Trophoblast cell (in vitro differentiated cells and primary cell): Measurements from ENCODE around the gene NAB1.
A peak's percentile ranks its signal among the peaks of the same experiment; 100 is the strongest.

Experiments used
- DNase-seq, 2 donors: peaks; one replicate each; pipeline ENCODE4 v3.0.0-alpha.2; 2016
- H2AFZ ChIP-seq: 2 replicates; pipeline ENCODE4 v1.6.1; 2013; ENCODE audit warnings: low read length, moderate library complexity, mild to moderate bottlenecking; ENCODE audit not compliant: insufficient read depth, poor library complexity
- H2AK5ac ChIP-seq: 2 replicates; pipeline ENCODE4 v1.6.1; 2013; ENCODE audit warnings: mild to moderate bottlenecking, low read length
- H2BK120ac ChIP-seq: 2 replicates; pipeline ENCODE4 v1.6.1; 2013; ENCODE audit warnings: low read length, mild to moderate bottlenecking, moderate library complexity; ENCODE audit not compliant: insufficient read depth, poor library complexity
- H2BK12ac ChIP-seq: 2 replicates; pipeline ENCODE4 v1.6.1; 2013; ENCODE audit warnings: mild to moderate bottlenecking, low read length, moderate library complexity
- H2BK5ac ChIP-seq: 2 replicates; pipeline ENCODE4 v1.6.1; 2013; ENCODE audit warnings: low read length, low read depth, moderate library complexity, mild to moderate bottlenecking; ENCODE audit not compliant: poor library complexity
- H3K14ac ChIP-seq: 2 replicates; pipeline ENCODE4 v1.6.1; 2013; ENCODE audit warnings: mild to moderate bottlenecking, low read length
- H3K18ac ChIP-seq: 2 replicates; pipeline ENCODE4 v1.6.1; 2013; ENCODE audit warnings: mild to moderate bottlenecking, low read length
- H3K23ac ChIP-seq: 2 replicates; pipeline ENCODE4 v1.6.1; 2013; ENCODE audit warnings: low read length
- H3K27ac ChIP-seq: 2 replicates; pipeline ENCODE4 v1.5.1; 2013; ENCODE audit warnings: low read depth, mild to moderate bottlenecking, inconsistent platforms, low read length, moderate library complexity
- H3K27me3 ChIP-seq: 2 replicates; pipeline ENCODE4 v1.6.1; 2013; ENCODE audit warnings: inconsistent platforms, mild to moderate bottlenecking, low read length, moderate library complexity; ENCODE audit not compliant: insufficient read depth
- H3K36me3 ChIP-seq, 2 experiments: 1 replicate in 1 of 2; 2 replicates in 1 of 2; pipeline ENCODE4 v1.6.1; 2013; ENCODE audit warnings: low read length in 2 of 2, mild to moderate bottlenecking in 2 of 2, moderate library complexity in 1 of 2; ENCODE audit not compliant: insufficient read depth in 2 of 2, control insufficient read depth in 1 of 2
- H3K4ac ChIP-seq: 2 replicates; pipeline ENCODE4 v1.6.1; 2013; ENCODE audit warnings: low read depth, mild to moderate bottlenecking, low read length, moderate library complexity
- H3K4me1 ChIP-seq, 2 experiments: 1 replicate in 1 of 2; 2 replicates in 1 of 2; pipeline ENCODE4 v1.6.1; 2013; ENCODE audit warnings: low read length in 2 of 2, mild to moderate bottlenecking in 2 of 2, moderate library complexity in 1 of 2; ENCODE audit not compliant: insufficient read depth in 2 of 2, control insufficient read depth in 1 of 2
- H3K4me2 ChIP-seq: 2 replicates; pipeline ENCODE4 v1.6.1; 2013; ENCODE audit warnings: inconsistent platforms, mild to moderate bottlenecking, low read length, moderate library complexity
- H3K4me3 ChIP-seq: 2 replicates; pipeline ENCODE4 v1.5.1; 2013; ENCODE audit warnings: mild to moderate bottlenecking, low read depth, low read length, inconsistent platforms
- H3K79me1 ChIP-seq: one replicate; pipeline ENCODE4 v1.6.1; 2013; ENCODE audit warnings: low read length
- H3K79me2 ChIP-seq: 2 replicates; pipeline ENCODE4 v1.6.1; 2013; ENCODE audit warnings: low read length, mild to moderate bottlenecking; ENCODE audit not compliant: control insufficient read depth, insufficient read depth, poor library complexity
- H3K9ac ChIP-seq: 2 replicates; pipeline ENCODE4 v1.6.1; 2013; ENCODE audit warnings: mild to moderate bottlenecking, low read length
- H3K9me3 ChIP-seq: 2 replicates; pipeline ENCODE4 v1.6.1; 2013; ENCODE audit warnings: low read depth, mild to moderate bottlenecking, control low read depth, inconsistent platforms, low read length; ENCODE audit not compliant: insufficient read depth
- H4K12ac ChIP-seq: 2 replicates; pipeline ENCODE4 v1.6.1; 2013; ENCODE audit warnings: low read depth, mild to moderate bottlenecking, low read length, moderate library complexity
- H4K8ac ChIP-seq: 2 replicates; pipeline ENCODE4 v1.6.1; 2013; ENCODE audit warnings: low read depth, mild to moderate bottlenecking, low read length, moderate library complexity
- H4K91ac ChIP-seq: one replicate; pipeline ENCODE4 v1.6.1; 2013; ENCODE audit warnings: low read depth, mild to moderate bottlenecking, low read length, moderate library complexity
- WGBS: extraction: QIAGEN DNeasy Blood & Tissue Kit; methylation state at CpG from one replicate; pipeline ENCODE4 v1.1.7; 2013; ENCODE audit warnings: missing lambda C conversion rate; ENCODE audit not compliant: insufficient read length, insufficient coverage; ENCODE audit errors: extremely low coverage; 5-methylcytosine and 5-hydroxymethylcytosine counted together

NAB1 gene

GRCh38 chr2:190659553-190659952 is 10.7 kb downstream of the NAB1 start:
- no peak overlapping the region for H4K12ac ChIP-seq
- no peak overlapping the region for H3K23ac ChIP-seq
- H3K27ac ChIP-seq, result no peak overlapping the region
- no peaks in the 10 kb centered on the region for H3K9me3 ChIP-seq
- no peak overlapping the region for H3K4me2 ChIP-seq
- peaks cover 2% of the 10 kb centered on the region for H3K79me2 ChIP-seq
- no peak overlapping the region for H3K4me3 ChIP-seq
- H3K36me3 ChIP-seq, result peaks cover 3 to 9% of the 10 kb centered on the region in 2 experiments
- no peak overlapping the region for H3K9ac ChIP-seq
- H2AK5ac ChIP-seq, result no peak overlapping the region
- H3K4me1 ChIP-seq, result peaks cover 0 to 2% of the 10 kb centered on the region in 2 experiments
- no peaks in the 10 kb centered on the region for H3K27me3 ChIP-seq
- no peak overlapping the region for H4K8ac ChIP-seq
- DNase-seq, result no peak
- H4K91ac ChIP-seq, result no peak overlapping the region
- no peak overlapping the region for H2BK5ac ChIP-seq
- no peak overlapping the region for H2BK120ac ChIP-seq
- H2AFZ ChIP-seq, result no peak overlapping the region
- whole genome bisulfite sequencing, result no CpG with 5 or more reads among the region's 8 CpGs
- no peak overlapping the region for H3K14ac ChIP-seq
- peak overlapping the region; percentile 21 for H3K4ac ChIP-seq
- H3K79me1 ChIP-seq, result no peaks in the 10 kb centered on the region
- H2BK12ac ChIP-seq, result no peak overlapping the region
- no peak overlapping the region for H3K18ac ChIP-seq

- H3K23ac ChIP-seq, result no peak overlapping the region
- WGBS, result no CpG with 5 or more reads among the region's 3 CpGs
- no peak overlapping the region for H3K18ac ChIP-seq
- no peaks in the 10 kb centered on the region for H3K4me1 ChIP-seq
- H3K79me2 ChIP-seq, result no peaks in the 10 kb centered on the region
- no peak overlapping the region for H3K4me3 ChIP-seq
- no peak overlapping the region for H3K4me2 ChIP-seq
- no peak overlapping the region for H2BK120ac ChIP-seq
- DNase-seq, result no peak
- H3K36me3 ChIP-seq, result peaks cover 3 to 9% of the 10 kb centered on the region in 2 experiments
- no peak overlapping the region for H3K9ac ChIP-seq
- no peak overlapping the region for H3K14ac ChIP-seq
- no peak overlapping the region for H2BK5ac ChIP-seq
- no peak overlapping the region for H3K4ac ChIP-seq
- no peak overlapping the region for H2BK12ac ChIP-seq
- H3K27ac ChIP-seq, result no peak overlapping the region
- H3K9me3 ChIP-seq, result no peaks in the 10 kb centered on the region
- H3K27me3 ChIP-seq, result no peaks in the 10 kb centered on the region
- H4K91ac ChIP-seq, result no peak overlapping the region
- no peak overlapping the region for H4K12ac ChIP-seq
- H2AFZ ChIP-seq, result no peak overlapping the region
- H2AK5ac ChIP-seq, result no peak overlapping the region
- H4K8ac ChIP-seq, result no peak overlapping the region
- no peaks in the 10 kb centered on the region for H3K79me1 ChIP-seq
These were observed 13.9 kb downstream of the NAB1 start for GRCh38 chr2:190662754-190663153.

DNA sequence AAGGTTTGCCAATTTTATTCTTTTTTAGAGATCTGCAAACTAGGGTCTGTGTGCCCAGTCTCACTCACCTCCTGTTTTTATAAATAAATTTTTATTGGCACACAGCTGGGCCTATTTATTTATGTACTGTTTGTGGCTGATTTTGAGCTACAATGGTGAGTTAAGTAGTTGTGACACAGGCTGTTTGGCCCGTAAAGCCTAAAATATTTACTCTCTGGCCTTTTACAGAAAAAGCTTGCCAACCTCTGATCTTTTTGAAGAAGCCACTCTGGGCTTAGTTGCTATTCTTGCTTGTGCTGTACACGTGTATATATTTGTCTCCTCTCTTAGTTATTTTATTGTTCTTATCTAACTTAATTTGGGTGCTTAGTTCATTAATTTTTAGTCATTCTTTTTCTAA is 14.5 kb downstream of the NAB1 start:
- no peak for DNase-seq
- Histone ChIP-seq H3K9me3 (no peaks in the 10 kb centered on the region), H4K12ac (no peak overlapping the region), H3K36me3 (peaks cover 3 to 9% of the 10 kb centered on the region in 2 experiments), H3K27ac (no peak overlapping the region), H3K14ac (no peak overlapping the region), H2AK5ac (no peak overlapping the region), H4K8ac (no peak overlapping the region), H3K4ac (no peak overlapping the region), H2BK5ac (no peak overlapping the region), H3K4me2 (no peak overlapping the region), H3K9ac (no peak overlapping the region), H2BK12ac (no peak overlapping the region), H3K79me2 (no peaks in the 10 kb centered on the region), H2AFZ (no peak overlapping the region), H2BK120ac (no peak overlapping the region), H3K4me1 (no peaks in the 10 kb centered on the region), H3K27me3 (no peaks in the 10 kb centered on the region), H3K79me1 (no peaks in the 10 kb centered on the region), H3K18ac (no peak overlapping the region), H3K23ac (no peak overlapping the region), H4K91ac (no peak overlapping the region), H3K4me3 (no peak overlapping the region)
- WGBS, result no CpG with 5 or more reads among the region's 2 CpGs

DNA sequence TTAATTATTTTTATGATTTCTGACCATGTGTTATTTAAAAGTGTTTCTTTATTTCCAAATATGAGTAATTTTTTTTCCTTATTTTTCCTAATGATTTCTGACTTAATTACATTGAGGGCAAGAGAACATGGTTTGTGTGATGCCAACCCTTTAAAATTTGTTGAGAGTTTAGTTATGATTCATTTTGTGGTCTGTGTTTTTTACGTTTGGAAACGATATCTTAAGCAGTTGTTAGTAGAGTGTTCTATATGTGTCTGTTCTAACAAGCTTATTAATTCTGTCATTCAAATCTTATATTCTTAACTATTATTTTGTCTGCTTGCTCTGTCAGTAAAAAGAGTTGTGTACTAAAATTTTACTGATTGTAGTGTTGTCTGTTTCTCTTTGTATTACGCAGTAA is 15.0 kb downstream of the NAB1 start:
- H3K4ac ChIP-seq, result no peak overlapping the region
- no peak overlapping the region for H3K23ac ChIP-seq
- no peak overlapping the region for H3K9ac ChIP-seq
- no peak overlapping the region for H2AK5ac ChIP-seq
- no peak overlapping the region for H4K91ac ChIP-seq
- no peak overlapping the region for H3K14ac ChIP-seq
- no peaks in the 10 kb centered on the region for H3K27me3 ChIP-seq
- no peak overlapping the region for H2BK5ac ChIP-seq
- H4K8ac ChIP-seq, result no peak overlapping the region
- H3K79me1 ChIP-seq, result no peaks in the 10 kb centered on the region
- H3K4me1 ChIP-seq, result no peaks in the 10 kb centered on the region
- peaks cover 3 to 9% of the 10 kb centered on the region in 2 experiments for H3K36me3 ChIP-seq
- H3K27ac ChIP-seq, result no peak overlapping the region
- no peak overlapping the region for H3K4me3 ChIP-seq
- no peak overlapping the region for H2BK120ac ChIP-seq
- H3K9me3 ChIP-seq, result no peaks in the 10 kb centered on the region
- DNase-seq, result no peak
- H2AFZ ChIP-seq, result no peak overlapping the region
- H4K12ac ChIP-seq, result no peak overlapping the region
- H3K18ac ChIP-seq, result no peak overlapping the region
- H2BK12ac ChIP-seq, result no peak overlapping the region
- no peaks in the 10 kb centered on the region for H3K79me2 ChIP-seq
- no peak overlapping the region for H3K4me2 ChIP-seq
- no CpG with 5 or more reads among the region's 3 CpGs for WGBS
